ENCODE results near the gene EYA4.

EYA4 gene

GRCh38 chr6:133418108-133418507 lies 177.0 kb downstream of the EYA4 start:
- H3K4me2 ChIP-seq (ENCODE audit: low read depth, low read length, poor library complexity, severe bottlenecking), result no peak overlapping the region
- no peaks in the 10 kb centered on the region for H3K36me3 ChIP-seq (ENCODE audit: insufficient read depth, low read length)
- no peaks in the 10 kb centered on the region for H3K9me2 ChIP-seq (replicated peaks; ENCODE audit: low read depth, low read length)
- no peaks in the 10 kb centered on the region for H3K4me1 ChIP-seq (ENCODE audit: insufficient read depth, low read length, poor library complexity, severe bottlenecking)
- H3K9me3 ChIP-seq (ENCODE audit: insufficient read depth, low read depth, low read length), result no peaks in the 10 kb centered on the region
- no peak overlapping the region for H3K4me3 ChIP-seq (ENCODE audit: low read length, poor library complexity, severe bottlenecking)
- H4K20me1 ChIP-seq (ENCODE audit: insufficient read depth, low read length, poor library complexity, severe bottlenecking), result no peaks in the 10 kb centered on the region
- no peaks in the 10 kb centered on the region for H3K79me2 ChIP-seq (ENCODE audit: insufficient read depth, low read length)
- H2AFZ ChIP-seq (ENCODE audit: low read length), result no peak overlapping the region
- no peaks in the 10 kb centered on the region for H3F3A ChIP-seq (ENCODE audit: low read depth)
- H3K27me3 ChIP-seq (ENCODE audit: insufficient read depth, low read length, poor library complexity, severe bottlenecking), result no peaks in the 10 kb centered on the region
- TF ChIP-seq CTCF (conservative IDR thresholded peaks at IDR 0.05; ENCODE audit: low read length), result no peak
- TF ChIP-seq EZH2phosphoT487 (IDR thresholded peaks at IDR 0.05; ENCODE audit: borderline replicate concordance), result no peak
- no peak overlapping the region for H3K9ac ChIP-seq (ENCODE audit: low read depth, low read length, poor library complexity, severe bottlenecking)

GRCh38 chr6:133423242-133423641 lies 182.1 kb downstream of the EYA4 start:
- H3K9me2 ChIP-seq (replicated peaks; ENCODE audit: low read depth, low read length), result no peaks in the 10 kb centered on the region
- H3K9me3 ChIP-seq (ENCODE audit: insufficient read depth, low read depth, low read length), result no peaks in the 10 kb centered on the region
- H3K4me1 ChIP-seq (ENCODE audit: insufficient read depth, low read length, poor library complexity, severe bottlenecking), result no peaks in the 10 kb centered on the region
- no peaks in the 10 kb centered on the region for H3F3A ChIP-seq (ENCODE audit: low read depth)
- no peak overlapping the region for H3K4me3 ChIP-seq (ENCODE audit: low read length, poor library complexity, severe bottlenecking)
- H3K79me2 ChIP-seq (ENCODE audit: insufficient read depth, low read length), result no peaks in the 10 kb centered on the region
- no peaks in the 10 kb centered on the region for H3K36me3 ChIP-seq (ENCODE audit: insufficient read depth, low read length)
- no peak overlapping the region for H2AFZ ChIP-seq (ENCODE audit: low read length)
- H3K9ac ChIP-seq (ENCODE audit: low read depth, low read length, poor library complexity, severe bottlenecking), result no peak overlapping the region
- no peaks in the 10 kb centered on the region for H3K27me3 ChIP-seq (ENCODE audit: insufficient read depth, low read length, poor library complexity, severe bottlenecking)
- TF ChIP-seq EZH2phosphoT487 (IDR thresholded peaks at IDR 0.05; ENCODE audit: borderline replicate concordance), result no peak
- no peak for TF ChIP-seq CTCF (conservative IDR thresholded peaks at IDR 0.05; ENCODE audit: low read length)
- no peaks in the 10 kb centered on the region for H4K20me1 ChIP-seq (ENCODE audit: insufficient read depth, low read length, poor library complexity, severe bottlenecking)
- no peak overlapping the region for H3K4me2 ChIP-seq (ENCODE audit: low read depth, low read length, poor library complexity, severe bottlenecking)

- H3K36me3 ChIP-seq (ENCODE audit: insufficient read depth, low read length), result no peaks in the 10 kb centered on the region
- TF ChIP-seq EZH2phosphoT487 (IDR thresholded peaks at IDR 0.05; ENCODE audit: borderline replicate concordance) (no peak), CTCF (conservative IDR thresholded peaks at IDR 0.05; ENCODE audit: low read length) (no peak)
These were observed 183.2 kb downstream of the EYA4 start for GRCh38 chr6:133424359-133424758.

More at GRCh38 chr6:133424359-133424758, 183.2 kb downstream of the EYA4 start:
- no peaks in the 10 kb centered on the region for H3K27me3 ChIP-seq (ENCODE audit: insufficient read depth, low read length, poor library complexity, severe bottlenecking)
- no peaks in the 10 kb centered on the region for H3F3A ChIP-seq (ENCODE audit: low read depth)
- H3K9ac ChIP-seq (ENCODE audit: low read depth, low read length, poor library complexity, severe bottlenecking), result no peak overlapping the region
- H3K4me2 ChIP-seq (ENCODE audit: low read depth, low read length, poor library complexity, severe bottlenecking), result no peak overlapping the region
- H3K4me1 ChIP-seq (ENCODE audit: insufficient read depth, low read length, poor library complexity, severe bottlenecking), result no peaks in the 10 kb centered on the region
- H3K9me3 ChIP-seq (ENCODE audit: insufficient read depth, low read depth, low read length), result no peaks in the 10 kb centered on the region
- no peaks in the 10 kb centered on the region for H4K20me1 ChIP-seq (ENCODE audit: insufficient read depth, low read length, poor library complexity, severe bottlenecking)
- H3K9me2 ChIP-seq (replicated peaks; ENCODE audit: low read depth, low read length), result no peaks in the 10 kb centered on the region
- H3K4me3 ChIP-seq (ENCODE audit: low read length, poor library complexity, severe bottlenecking), result no peak overlapping the region
- H3K79me2 ChIP-seq (ENCODE audit: insufficient read depth, low read length), result no peaks in the 10 kb centered on the region
- no peak overlapping the region for H2AFZ ChIP-seq (ENCODE audit: low read length)
